ENCODE measurements around the gene FAM209B.
"Not testable (repeated sequence)": the region's sequence is repeated elsewhere in the genome, so short reads cannot be mapped to it uniquely, and the experiment has no call there.

Gene FAM209B, protein sequence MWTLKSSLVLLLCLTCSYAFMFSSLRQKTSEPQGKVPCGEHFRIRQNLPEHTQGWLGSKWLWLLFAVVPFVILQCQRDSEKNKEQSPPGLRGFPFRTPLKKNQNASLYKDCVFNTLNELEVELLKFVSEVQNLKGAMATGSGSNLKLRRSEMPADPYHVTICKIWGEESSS

DNA sequence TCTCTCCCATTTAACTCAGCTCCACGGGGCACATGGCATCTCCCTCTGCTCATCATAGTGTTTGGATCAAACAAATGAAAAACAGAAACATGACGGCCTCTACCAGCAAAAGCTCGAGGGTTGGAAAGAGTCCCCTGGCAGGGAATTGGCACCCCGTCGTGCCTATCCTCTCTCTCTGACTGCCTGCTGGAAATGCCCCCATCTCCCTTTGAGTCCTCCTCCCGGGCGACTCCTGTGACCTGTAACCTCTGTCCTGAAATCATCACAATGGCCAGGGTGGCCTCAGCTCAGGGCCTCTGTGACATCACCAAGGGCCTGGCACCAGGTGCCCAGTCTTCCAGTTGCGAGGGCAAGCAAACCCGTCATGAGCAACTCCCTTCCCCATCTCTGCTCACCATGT is at the start of gene FAM209B:
FAM209B (plus strand) TSS at position 301 of the 400 bp plus-strand sequence; CDS start at position 397, 96 bp downstream.
- not testable (repeated sequence) for DNase-seq (ENCODE audit: low read depth); H3K4me3 ChIP-seq (ENCODE audit: low read depth, low read length)

DNA sequence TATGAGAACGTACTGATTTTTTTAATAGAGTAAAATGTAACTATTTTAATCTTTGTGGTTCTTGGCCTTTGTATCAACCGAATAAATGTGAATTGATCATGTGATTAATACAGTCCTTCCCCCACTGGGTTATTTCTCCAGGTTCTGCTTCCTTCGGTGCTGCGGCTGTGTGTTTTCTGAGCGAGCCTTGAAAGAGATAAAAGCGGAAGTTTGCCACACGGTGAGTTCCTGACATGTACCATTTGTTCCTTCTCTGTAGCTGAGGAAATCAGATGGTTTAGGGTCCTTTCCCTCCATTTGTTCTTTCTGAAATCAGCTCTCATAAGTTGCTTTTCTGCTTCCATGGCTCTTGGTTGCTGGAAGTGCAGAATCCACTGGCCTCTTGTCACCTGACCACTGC is 49.1 kb upstream of the FAM209B start:
- DNase-seq (ENCODE audit: low read depth) = no peak
- H3K4me3 ChIP-seq (ENCODE audit: low read depth, low read length) = no peak overlapping the region

DNA sequence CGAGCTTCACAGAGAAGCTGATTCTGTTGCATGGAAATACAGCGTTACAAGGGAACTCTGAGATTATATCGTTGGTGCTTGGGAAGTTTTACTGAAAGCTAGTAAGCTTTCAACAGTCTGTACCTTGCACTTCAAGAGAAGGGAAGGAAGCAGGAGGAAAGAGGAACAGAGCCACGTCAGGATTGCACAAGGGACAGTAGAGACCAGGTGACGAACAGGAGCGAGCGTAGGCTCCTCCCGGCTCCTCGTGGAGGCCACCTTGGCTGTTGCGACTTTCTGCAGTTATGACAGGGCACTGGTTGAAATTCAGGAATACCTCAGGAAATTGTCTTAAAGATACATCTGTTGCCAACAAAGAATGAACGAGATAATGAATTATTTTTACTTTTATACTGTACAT is 45.8 kb upstream of the FAM209B start:
- no peak for DNase-seq (ENCODE audit: low read depth)

DNA sequence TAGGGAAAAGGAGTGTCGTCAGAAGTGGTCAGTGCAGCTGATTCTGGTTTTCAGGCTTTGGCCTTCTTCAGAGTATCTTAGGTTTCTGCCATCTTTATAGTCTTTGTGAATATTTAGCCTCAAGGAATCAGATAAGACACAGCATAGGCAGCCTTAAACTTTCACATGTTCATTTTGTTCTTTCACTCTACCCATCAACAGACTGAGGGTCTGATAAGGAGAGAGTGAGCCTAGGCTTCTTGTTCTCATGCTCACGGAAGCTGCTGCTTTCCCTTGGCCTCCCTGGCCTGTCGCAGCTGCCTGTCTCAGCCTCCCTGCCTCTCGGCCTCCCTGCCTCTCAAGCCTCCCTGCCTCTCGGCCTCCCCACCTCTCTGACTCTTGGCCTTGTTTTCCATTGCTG is 44.5 kb upstream of the FAM209B start:
- DNase-seq (ENCODE audit: low read depth) = no peak
- H3K4me3 ChIP-seq (ENCODE audit: low read depth, low read length) = no peak overlapping the region

More for the DNA sequence above, 45.8 kb upstream of the FAM209B start:
- no peak overlapping the region for H3K4me3 ChIP-seq (ENCODE audit: low read depth, low read length)

DNA sequence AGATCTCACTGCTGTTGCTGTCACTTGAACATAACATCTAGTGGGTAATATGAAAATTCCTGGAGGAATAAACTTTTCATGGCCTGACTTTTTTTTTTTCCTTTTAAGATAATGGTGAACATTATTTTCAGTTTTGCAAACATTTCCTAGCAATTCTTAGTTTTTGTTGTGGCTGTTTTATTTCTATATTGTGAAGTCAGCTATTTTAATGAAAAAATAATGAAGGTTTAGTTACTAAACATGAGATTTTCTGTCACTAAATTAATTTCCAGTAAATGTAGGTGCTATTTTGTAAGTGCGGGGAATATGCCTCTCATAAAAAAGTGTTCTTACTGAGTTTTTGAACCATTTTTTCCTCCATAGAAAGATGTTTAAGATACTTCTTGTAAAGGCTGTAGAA is 31.9 kb upstream of the FAM209B start:
- DNase-seq (ENCODE audit: low read depth) = no peak
- H3K4me3 ChIP-seq (ENCODE audit: low read depth, low read length) = no peak overlapping the region

DNA sequence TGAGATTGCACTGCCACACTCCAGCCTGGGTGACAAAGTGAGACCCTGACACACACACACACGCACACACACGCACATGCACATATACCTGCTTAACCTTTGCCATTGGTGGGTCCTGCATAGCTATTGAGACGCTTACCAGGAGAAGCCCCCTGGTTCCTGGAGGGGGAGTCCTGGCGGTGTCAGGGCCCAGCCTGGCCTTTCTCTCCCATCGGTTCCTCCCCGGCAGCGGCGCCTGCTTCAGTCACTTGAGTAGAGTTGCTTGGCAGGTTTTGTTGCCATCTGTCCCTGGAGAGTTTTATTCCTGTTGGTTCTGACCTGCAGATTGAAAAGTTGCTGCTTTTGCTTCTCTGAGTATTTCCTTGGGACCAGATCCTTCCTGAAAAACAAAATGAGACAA is 29.1 kb upstream of the FAM209B start:
- H3K4me3 ChIP-seq (ENCODE audit: low read depth, low read length) = no peak overlapping the region
- DNase-seq (ENCODE audit: low read depth) = no peak

DNA sequence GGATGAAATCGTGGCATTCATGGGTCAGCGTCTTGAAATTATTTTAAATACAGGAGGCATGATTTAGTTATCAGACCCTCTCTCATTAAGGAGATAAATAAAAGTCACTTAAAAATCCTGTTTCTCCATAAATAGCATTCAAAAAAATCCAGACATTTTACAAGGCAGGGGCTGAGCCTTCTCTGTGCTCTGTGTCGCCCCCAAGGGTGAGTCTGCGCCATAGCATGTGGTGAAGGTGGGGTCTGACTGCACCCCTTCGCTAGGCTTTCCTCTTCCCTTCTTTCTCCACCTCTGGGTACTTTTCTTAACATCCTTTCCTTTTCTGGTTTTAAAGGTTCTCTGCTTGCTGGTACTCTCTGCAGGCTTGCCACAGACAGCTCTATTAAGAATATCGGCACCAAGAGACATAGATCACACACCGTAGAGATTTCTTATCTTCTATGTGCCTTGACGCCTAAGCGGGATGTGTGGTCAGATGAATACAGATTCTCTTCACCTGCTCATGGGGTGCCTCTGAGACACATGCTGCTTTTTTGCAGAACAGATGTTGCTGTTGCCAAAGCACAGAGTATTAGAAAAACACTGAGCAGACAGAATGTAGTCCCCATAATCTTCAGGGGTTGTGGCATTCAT is 28.6 kb upstream of the FAM209B start:
- no peak for DNase-seq (ENCODE audit: low read depth)
- H3K4me3 ChIP-seq (ENCODE audit: low read depth, low read length) = no peak overlapping the region

DNA sequence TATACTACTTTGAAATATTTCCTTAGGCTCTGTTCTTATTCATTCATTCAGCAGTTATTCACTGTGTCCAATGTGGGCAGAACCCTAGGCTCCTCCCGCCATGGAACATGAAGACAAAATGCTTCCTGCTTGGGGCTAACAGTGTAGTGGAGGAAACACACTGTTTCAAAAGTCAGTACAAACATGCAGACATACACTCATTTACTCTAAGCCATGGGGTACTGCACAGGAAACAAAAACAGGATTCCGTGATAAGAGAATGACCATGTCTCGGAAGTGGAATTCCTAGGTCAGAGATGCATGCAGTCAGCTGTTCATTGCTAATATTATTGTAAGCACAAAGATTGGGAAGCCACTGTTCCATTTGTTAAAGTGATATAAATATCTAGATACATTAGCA is 26.9 kb upstream of the FAM209B start:
- no peak overlapping the region for H3K4me3 ChIP-seq (ENCODE audit: low read depth, low read length)
- no peak for DNase-seq (ENCODE audit: low read depth)

DNA sequence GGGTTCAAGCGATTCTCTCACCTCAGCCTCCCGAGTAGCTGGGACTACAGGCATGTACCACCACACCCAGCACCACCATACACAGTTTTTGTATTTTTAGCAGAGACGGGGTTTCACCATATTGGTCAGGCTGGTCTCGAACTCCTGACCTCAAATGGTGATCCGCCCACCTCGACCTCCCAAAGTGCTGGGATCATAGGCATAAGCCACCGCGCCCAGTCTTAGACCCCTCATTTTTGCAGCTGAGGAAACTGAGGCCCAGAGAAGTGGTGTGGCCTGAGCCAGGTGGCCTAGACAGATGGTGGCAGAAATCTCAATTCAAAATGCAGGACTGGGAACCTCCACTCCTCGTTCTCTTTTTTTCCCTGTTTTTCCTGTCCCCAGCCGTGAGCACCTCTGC is 21.1 kb upstream of the FAM209B start:
- no peak overlapping the region for H3K4me3 ChIP-seq (ENCODE audit: low read depth, low read length)
- DNase-seq (ENCODE audit: low read depth) = no peak

DNA sequence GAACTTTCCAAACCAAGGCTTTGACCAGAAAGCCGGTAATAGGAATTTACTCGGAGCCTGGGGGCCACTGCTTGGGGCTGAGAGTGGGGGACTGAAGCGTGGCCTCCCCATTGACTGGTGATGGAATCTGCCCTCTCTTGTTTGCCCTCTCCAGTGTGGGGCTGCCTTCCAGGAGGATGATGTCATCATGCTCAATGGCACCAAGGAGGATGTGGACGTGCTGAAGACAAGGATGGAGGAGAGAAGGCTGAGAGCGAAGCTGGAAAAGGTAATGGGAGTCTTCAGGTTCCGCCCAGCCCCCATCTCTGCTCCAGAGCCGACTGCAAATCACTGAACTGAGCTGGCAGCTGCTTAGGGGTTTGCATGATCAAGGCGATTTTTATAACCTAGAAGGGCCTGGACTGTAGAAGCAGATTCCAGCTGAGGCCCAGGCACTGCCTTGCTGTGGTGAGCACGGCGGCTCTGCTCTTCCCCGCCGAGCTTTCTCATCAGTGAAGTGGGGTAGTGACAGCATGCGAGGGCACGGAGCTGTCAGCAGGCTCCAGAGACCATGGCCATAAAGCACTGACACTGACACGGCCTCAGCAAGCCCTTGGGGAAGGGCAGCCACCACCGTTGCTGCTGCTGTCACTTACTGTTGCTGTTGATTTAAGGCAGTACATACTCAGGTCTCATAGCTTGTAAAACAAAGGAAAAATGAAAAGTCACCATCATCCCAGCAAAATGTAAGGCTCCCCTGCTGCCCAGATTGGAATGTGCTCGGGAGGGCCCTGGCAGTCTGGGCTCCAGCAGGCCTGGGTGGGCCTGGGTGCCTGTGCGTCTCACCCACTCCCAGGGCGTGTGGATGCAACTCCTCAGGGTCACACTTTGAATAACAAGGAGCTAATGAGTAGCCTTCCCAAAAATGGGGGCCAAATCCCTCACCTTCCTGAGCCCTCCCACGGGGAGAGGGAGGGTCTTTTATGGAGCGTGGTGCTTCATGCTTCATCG is 19.6 kb upstream of the FAM209B start:
- no peak overlapping the region for H3K4me3 ChIP-seq (ENCODE audit: low read depth, low read length)
- DNase-seq (ENCODE audit: low read depth) = no peak

DNA sequence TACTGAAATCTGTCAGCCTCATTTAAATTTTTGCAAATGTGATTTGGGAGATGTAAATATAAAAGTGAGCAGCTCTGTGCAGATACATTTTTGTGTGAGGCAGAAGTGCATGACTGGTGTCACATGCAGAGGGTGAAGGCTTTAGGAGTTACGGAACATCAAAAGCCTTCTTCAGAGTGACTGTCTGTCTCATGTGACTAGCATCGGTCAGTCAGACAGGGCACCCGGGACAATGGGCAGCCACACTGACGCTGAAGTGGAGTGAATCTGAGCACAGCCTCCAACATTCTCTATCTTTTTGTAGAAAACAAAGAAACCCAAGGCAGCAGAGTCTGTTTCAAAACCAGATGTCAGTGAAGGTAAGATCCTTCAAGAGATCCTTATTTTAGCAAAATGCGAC is 16.4 kb upstream of the FAM209B start:
- no peak overlapping the region for H3K4me3 ChIP-seq (ENCODE audit: low read depth, low read length)
- DNase-seq (ENCODE audit: low read depth) = no peak

DNA sequence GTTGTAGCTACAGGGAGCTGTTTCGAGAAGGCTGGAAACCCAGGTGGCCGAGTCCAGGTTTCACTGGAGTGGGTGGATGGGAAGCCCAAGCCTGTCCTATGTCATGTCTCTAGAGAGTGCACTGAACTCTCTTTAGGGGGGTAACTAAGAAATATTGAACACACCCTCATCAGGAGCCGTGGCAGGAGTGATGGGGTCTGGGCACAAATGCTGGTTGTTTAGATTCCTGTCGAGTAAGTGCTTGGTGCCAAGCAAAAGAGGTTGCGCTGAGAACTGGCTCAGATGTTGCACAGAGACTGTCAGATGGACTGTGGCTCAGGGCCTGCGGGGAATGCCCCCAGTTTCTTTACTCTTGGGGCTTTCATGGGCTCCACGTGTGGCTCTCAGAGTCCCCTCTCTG is 15.8 kb upstream of the FAM209B start:
- no peak overlapping the region for H3K4me3 ChIP-seq (ENCODE audit: low read depth, low read length)
- no peak for DNase-seq (ENCODE audit: low read depth)

DNA sequence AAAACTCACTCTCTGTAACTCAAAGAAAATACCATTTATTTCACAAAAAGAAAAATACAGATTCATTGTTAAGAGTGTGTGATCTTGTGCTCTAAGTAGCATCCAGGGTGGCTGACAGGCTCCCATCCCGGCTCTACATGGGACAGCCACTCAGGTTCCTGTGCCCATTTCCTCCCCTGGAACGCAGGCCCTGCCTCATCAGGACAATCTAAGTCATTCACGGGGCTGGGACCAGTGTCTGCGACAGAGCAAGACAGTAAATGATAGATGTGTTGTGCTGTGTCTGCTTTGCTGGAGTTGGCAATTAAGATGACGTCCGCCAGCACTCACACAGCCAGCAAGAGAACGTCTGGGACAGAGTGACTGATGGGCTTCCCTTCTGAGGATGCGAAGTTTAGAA is 15.4 kb upstream of the FAM209B start:
- DNase-seq (ENCODE audit: low read depth) = no peak
- no peak overlapping the region for H3K4me3 ChIP-seq (ENCODE audit: low read depth, low read length)

DNA sequence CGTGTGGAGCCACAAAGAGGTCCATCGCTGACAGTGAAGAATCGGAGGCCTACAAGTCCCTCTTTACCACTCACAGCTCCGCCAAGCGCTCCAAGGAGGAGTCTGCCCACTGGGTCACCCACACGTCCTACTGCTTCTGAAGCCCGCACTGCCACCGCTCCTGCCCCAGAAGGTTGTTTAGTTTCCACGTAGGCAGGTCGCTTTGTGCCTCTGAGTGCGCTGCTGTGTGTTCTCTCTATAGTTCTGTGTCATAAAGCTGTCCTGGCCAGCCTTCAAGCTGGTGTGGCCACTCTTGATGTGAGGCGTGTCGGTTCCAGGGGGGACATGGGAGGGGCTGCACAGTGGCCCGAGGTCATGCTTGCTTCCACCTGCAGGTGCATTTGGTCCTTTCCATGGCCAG is 14.9 kb upstream of the FAM209B start:
- DNase-seq (ENCODE audit: low read depth) = no peak
- no peak overlapping the region for H3K4me3 ChIP-seq (ENCODE audit: low read depth, low read length)

DNA sequence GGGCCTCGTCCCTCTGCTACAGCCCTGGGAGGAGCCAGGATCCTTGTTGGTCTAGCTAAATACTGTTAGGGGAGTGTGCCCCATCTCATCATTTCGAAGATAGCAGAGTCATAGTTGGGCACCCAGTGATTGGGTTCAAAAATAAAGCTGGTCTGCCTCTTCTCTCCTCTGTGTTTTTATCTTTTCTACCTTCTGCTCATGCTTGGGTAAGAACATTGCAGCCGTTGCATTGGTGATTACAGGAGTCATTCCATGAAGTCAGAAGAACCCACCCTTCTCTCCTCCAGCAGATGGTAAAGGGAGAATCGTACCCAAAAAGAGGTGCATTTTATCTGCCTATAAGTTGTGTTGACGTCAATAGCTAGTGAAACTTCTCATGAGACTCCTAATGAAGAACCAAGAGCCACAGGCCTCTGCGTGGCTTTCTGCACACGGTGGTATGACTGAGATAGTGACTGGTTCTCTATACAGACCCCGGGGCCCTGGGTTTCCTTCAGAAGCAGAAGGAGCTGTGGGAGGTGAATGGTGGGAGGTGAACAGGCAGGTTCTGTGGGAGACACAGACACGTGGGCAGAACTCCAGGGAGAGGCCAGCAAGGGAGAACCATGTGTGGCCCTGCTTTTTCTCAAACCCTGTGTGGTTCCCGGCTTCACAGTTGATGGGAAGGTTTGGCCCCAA is 14.2 kb upstream of the FAM209B start:
- no peak for DNase-seq (ENCODE audit: low read depth)
- no peak overlapping the region for H3K4me3 ChIP-seq (ENCODE audit: low read depth, low read length)

DNA sequence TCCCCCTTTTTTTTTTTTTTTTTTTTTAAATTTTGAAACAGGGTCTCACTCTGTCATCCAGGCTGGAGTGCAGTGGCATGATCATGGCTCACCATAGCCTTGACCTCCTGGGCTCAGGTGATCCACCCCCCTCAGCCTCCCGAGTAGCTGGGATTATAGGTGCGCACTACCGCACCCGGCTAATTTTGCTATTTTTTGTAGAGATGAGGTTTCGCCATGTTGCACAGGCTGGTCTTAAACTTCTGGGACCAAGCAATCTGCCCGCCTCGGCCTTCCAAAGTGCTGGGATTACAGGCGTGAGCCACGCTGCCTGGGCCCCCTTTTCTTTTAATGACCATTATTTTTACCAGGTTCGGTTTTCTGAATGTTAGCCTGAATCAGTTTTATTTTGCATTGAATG is 13.5 kb upstream of the FAM209B start:
- DNase-seq (ENCODE audit: low read depth) = no peak
- H3K4me3 ChIP-seq (ENCODE audit: low read depth, low read length) = no peak overlapping the region

DNA sequence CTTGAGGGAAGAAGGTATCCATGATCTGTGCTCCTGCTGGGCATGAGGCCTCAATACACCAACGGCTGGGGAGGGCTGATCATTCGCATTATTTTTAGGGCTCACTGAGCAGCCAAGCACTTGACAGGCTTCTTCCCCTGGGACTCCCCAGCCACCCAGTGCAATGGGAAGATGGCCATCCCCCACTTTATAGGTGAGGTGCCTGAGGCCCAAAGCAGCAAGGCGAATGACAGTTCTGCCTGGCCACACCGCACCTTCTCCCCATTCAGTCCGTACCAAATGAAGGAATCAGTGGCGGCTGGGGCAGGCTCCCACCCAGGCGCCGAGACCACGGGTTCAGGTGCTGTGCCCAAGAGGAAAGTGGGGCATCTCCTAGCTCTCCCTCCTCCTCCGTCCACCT is 12.9 kb upstream of the FAM209B start:
- H3K4me3 ChIP-seq (ENCODE audit: low read depth, low read length) = no peak overlapping the region

DNA sequence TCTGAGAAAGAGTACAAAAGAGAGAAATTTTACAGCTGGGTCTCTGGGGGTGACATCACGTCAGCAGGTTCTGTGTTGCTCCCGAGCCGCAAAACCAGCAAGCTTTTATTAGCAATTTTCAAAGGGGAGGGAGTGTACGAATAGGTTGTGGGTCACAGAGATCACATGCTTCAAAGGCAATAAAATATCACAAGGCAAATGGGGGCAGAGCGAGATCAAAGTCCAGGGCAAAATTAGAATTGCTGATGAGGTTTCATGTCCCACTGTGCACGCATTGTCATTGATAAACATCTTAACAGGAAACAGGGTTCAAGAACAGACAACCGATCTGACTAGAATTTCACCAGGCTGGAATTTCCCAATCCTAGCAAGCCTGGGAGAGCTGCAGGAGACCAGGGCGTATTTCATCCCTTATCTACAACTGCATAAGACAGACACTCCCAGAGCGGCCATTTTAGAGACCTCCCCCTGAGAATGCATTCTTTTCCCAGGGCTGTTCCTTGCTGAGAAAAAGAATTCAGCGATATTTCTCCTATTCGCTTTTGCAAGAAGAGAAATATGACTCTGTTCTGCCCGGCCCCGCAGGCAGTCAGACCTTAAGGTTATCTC is 12.2 kb upstream of the FAM209B start:
- not testable (repeated sequence) for H3K4me3 ChIP-seq (ENCODE audit: low read depth, low read length); DNase-seq (ENCODE audit: low read depth)

More for the DNA sequence above, 12.9 kb upstream of the FAM209B start:
- no peak for DNase-seq (ENCODE audit: low read depth)

DNA sequence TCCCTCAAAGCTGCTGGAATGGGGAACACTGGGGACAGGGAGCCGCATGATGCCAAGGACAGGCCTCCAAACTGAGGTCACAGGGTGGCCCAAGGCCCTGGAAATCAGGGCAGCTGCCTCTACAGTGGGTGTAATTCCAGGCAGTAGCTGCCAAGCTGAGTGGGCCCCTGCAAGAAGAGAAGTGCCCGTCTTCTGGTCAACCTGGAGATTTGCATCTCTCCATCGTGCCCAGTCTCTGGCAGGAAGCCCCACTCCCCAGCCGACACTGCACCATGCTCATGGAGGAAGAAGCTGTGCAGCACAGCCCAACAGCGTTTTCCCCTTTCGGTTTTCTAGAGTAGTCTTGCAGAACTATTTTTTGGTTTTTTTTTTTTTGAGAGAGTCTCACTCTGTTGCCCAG is 10.7 kb upstream of the FAM209B start:
- H3K4me3 ChIP-seq (ENCODE audit: low read depth, low read length) = no peak overlapping the region
- DNase-seq (ENCODE audit: low read depth) = no peak
